Adrenal gland (tissue), 12 donors: ENCODE data around the gene FDXACB1. TPM values are rescaled to one million over a fixed set of nuclear protein-coding genes. Genes with fewer than 3 reads are reported as not detected.
"Not testable (repeated sequence)": the region's sequence is repeated elsewhere in the genome, so short reads cannot be mapped to it uniquely, and the experiment has no call there.

ENCODE experiments used
- DNase-seq, 7 donors: peaks; one replicate each; pipeline ENCODE4 v3.0.0-alpha.2; 2019 to 2020
- H3K27ac ChIP-seq, 5 donors: fragments of 200-600 bp; sonication (generic) in 4 of 5; 1 replicate in 3 of 5; 2 replicates in 2 of 5; pipeline versions ENCODE4 v1.5.1 to v1.8.0; 2016 to 2020; ENCODE audit warnings: mild to moderate bottlenecking in 1 of 5
- H3K27me3 ChIP-seq: fragments of 200-600 bp; 2 replicates; pipeline ENCODE4 v1.8.0; 2021
- H3K36me3 ChIP-seq, 2 donors: fragments of 200-600 bp; replicated peaks in 1 of 2; 1 replicate in 1 of 2; 2 replicates in 1 of 2; pipeline versions ENCODE4 v1.5.1 to v1.8.0; 2018 to 2022
- H3K4me1 ChIP-seq, 2 donors: fragments of 200-600 bp; replicated peaks in 1 of 2; 1 replicate in 1 of 2; 2 replicates in 1 of 2; pipeline versions ENCODE4 v1.5.1 to v1.8.0; 2018 to 2021
- H3K4me3 ChIP-seq, 4 donors: fragments of 200-600 bp; sonication (generic) in 3 of 4; one replicate each; pipeline ENCODE4 v1.5.1; 2016 to 2018
- H3K9me3 ChIP-seq, 3 donors: fragments of 200-600 bp; sonication (generic) in 1 of 3; replicated peaks in 1 of 3; 1 replicate in 2 of 3; 2 replicates in 1 of 3; pipeline versions ENCODE4 v1.5.1 to v1.8.0; 2016 to 2021
- POLR2A ChIP-seq, 2 donors: fragments of 450-650 bp; IDR thresholded peaks; one replicate each; pipeline ENCODE4 v1.6.1; 2017; ENCODE audit warnings: antibody characterized with exemption in 2 of 2, mild to moderate bottlenecking in 2 of 2, moderate library complexity in 1 of 2
- WGBS, 4 donors: extraction: QIAGEN DNeasy Blood & Tissue Kit in 2 of 4; methylation state at CpG; one replicate each; pipeline versions ENCODE4 v1.1.5 to v1.1.7; 2013 to 2017; 5-methylcytosine and 5-hydroxymethylcytosine counted together
- intact Hi-C, 2 donors: fragments of 100-400 bp; cut with DNase I; formaldehyde crosslinking; loops; one replicate each; pipeline versions ENCODE4 v1.14.1 to v1.15.0; 2022 to 2023
- polyA plus RNA-seq, 3 donors: library from polyadenylated mRNA; stranded (reverse); fragments of 200-250 nt in 2 of 3; fragments of 350-450 nt in 1 of 3; fragmentation: Illumina TruSeq in 1 of 3; extraction: RNeasy Lipid Tissue Mini Kit (QIAGEN cat#74804) in 1 of 3; gene quantifications; one replicate each; pipeline ENCODE4 v1.2.3, GENCODE V29; 2013 to 2014
- total RNA-seq, 9 donors: library from RNA; depleted of rRNA in 4 of 9; stranded (reverse); fragments of >200 nt in 4 of 9; fragments of 120-200 nt in 1 of 9; fragmentation: NEBNext Ultra II Directional in 1 of 9; extraction: Animal tissue kit (Norgen Biotek cat#: 25700) in 1 of 9; gene quantifications; one replicate each; pipeline versions ENCODE4 v1.1.0 to v1.2.4, GENCODE V29; 2013 to 2023
- TF ChIP-seq, protein P1 (sequence below), 6 experiments: fragments of 450-650 bp in 4 of 6; fragments of 200-600 bp in 2 of 6; sonication (generic) in 1 of 6; IDR thresholded peaks; 1 replicate in 5 of 6; 2 replicates in 1 of 6; pipeline versions ENCODE4 v1.5.1 to v1.8.0; 2016 to 2021; ENCODE audit warnings: antibody characterized with exemption in 6 of 6, mild to moderate bottlenecking in 2 of 6, moderate library complexity in 1 of 6
- donor health status: healthy with polysubstance abuse.
- donor health status: Bipolar disorder and iron deficiency.
- donor health status: DM: yes; HTN: yes; CAD: no.
- donor health status: DM: no; HTN: no; CAD: no.
- donor health status: DM: no; HTN: no; CAD: no.
- donor health status: DM: yes; HTN: yes; CAD: no.

Gene FDXACB1
- total and polyA plus RNA-seq, 12 donors, result 2.3 to 6.3 (median 3.7) TPM

DNA sequence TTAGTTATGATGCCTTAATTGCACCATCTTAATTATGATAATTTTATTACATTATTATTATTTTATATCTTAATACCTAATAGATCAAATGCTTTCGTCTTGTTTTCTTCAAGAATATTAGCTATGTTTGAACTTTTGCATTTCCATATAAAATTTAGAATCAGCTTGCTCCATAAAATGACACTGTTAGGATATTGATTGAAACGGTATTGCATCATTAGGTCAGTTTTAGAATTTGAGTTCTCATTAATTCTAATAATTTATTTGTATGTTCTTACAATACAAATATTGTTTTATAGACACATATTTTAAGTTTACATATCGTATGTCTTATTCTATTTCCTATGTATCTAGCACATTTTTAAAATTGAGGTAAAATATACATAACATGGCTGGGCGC is 7.1 kb upstream of the FDXACB1 start:
- Histone ChIP-seq H3K4me3 (no peak overlapping the region), H3K36me3 (no peaks in the 10 kb centered on the region), H3K27me3 (no peaks in the 10 kb centered on the region), H3K9me3 (no peaks in the 10 kb centered on the region), H3K4me1 (no peaks in the 10 kb centered on the region), H3K27ac (no peak overlapping the region)
- TF ChIP-seq POLR2A (IDR thresholded peaks at IDR 0.05), result no peak
- TF ChIP-seq, protein P1, sequence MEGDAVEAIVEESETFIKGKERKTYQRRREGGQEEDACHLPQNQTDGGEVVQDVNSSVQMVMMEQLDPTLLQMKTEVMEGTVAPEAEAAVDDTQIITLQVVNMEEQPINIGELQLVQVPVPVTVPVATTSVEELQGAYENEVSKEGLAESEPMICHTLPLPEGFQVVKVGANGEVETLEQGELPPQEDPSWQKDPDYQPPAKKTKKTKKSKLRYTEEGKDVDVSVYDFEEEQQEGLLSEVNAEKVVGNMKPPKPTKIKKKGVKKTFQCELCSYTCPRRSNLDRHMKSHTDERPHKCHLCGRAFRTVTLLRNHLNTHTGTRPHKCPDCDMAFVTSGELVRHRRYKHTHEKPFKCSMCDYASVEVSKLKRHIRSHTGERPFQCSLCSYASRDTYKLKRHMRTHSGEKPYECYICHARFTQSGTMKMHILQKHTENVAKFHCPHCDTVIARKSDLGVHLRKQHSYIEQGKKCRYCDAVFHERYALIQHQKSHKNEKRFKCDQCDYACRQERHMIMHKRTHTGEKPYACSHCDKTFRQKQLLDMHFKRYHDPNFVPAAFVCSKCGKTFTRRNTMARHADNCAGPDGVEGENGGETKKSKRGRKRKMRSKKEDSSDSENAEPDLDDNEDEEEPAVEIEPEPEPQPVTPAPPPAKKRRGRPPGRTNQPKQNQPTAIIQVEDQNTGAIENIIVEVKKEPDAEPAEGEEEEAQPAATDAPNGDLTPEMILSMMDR (IDR thresholded peaks at IDR 0.05), result no peak
- no peak for DNase-seq
- 67 to 88% (median 77%) methylated on average over 4 of the region's 4 CpGs for WGBS, 4 donors
- intact Hi-C loops, result no loop called here

DNA sequence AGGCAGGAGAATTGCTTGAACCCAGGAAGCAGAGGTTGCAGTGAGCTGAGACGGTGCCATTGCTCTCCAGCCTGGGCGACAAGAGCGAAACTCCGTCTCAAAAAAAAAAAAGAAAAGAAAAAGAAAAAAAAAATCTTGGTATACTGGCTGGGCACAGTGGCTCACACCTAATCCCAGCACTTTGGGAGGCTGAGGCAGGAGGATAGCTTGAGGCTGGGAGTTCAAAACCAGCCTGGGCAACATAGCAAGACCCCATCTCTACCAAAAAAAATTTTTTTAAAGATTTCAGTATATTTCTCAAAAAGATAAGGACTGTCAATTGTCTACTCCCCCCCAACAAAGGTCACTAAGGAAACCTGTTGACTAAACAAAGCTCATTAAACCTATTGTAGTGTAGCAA is 6.1 kb upstream of the FDXACB1 start:
- intact Hi-C loops, H3K9me3 ChIP-seq, H3K4me3 ChIP-seq, DNase-seq, H3K4me1 ChIP-seq, H3K27me3 ChIP-seq, H3K36me3 ChIP-seq, H3K27ac ChIP-seq: not testable (repeated sequence)
- 70 to 99% (median 85%) methylated on average over 4 of the region's 4 CpGs for WGBS, 4 donors

DNA sequence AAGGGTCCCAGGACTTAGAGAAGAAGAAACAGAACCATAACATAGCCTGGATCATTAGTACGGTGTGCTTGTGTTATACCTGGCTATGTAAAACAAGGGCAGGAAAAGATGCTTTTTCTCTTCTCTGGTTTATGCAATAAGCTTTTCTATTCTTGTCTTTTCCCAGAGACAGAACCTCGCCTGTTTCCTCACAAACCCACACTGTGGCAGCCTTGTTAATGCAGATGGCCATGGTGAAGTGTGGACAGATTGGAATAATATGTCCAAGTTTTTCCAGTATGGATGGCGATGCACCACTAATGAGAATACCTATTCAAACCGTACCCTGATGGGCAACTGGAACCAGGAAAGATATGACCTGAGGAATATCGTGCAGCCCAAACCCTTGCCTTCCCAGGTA is 3.2 kb upstream of the FDXACB1 start:
- Histone ChIP-seq H3K4me1 (peaks cover 17 to 21% of the 10 kb centered on the region in 2 donors), H3K9me3 (no peaks in the 10 kb centered on the region), H3K27ac (no peak overlapping the region), H3K27me3 (no peaks in the 10 kb centered on the region), H3K36me3 (no peaks in the 10 kb centered on the region), H3K4me3 (no peak overlapping the region)
- no peak for DNase-seq
- 86 to 92% (median 90%) methylated on average over 5 of the region's 5 CpGs for WGBS, 4 donors
- intact Hi-C loops, result no loop called here
- TF ChIP-seq POLR2A (IDR thresholded peaks at IDR 0.05), result no peak
- TF ChIP-seq, protein P1 (IDR thresholded peaks at IDR 0.05), result no peak

DNA sequence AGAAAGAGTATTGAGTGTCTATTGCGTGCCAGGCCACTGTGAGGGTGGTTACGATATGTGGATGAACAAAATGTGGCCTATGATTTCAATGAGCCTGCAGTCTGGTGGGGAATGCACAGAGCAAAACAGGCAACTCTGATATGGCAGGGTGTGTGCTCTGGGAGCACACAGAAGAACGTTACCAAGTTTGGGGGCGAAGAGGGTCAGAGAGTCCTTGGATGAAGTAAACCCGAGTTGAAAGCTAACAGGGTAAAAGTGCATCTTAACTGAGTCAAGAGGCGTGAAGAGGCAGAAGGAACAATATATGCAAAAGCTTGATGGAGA is 634 bp upstream of the FDXACB1 start:
- DNase-seq, result no peak
- Histone ChIP-seq H3K27ac (peak overlapping the region; percentile 78 to 99 (median 93)), H3K9me3 (no peaks in the 10 kb centered on the region), H3K4me1 (peaks cover 17 to 21% of the 10 kb centered on the region in 2 donors), H3K27me3 (no peaks in the 10 kb centered on the region), H3K4me3 (peak overlapping the region in 2 of 4 donors; percentile 31 to 90), H3K36me3 (no peaks in the 10 kb centered on the region)
- intact Hi-C loops, result loop anchor here (5.0 to 10.0 kb wide), 4 partner anchors 45 to 205 kb away; partner anchors contain the start of genes SDHD (in 1 of the 2) and TIMM8B (in 1 of the 2)
- 37 to 51% (median 39%) methylated on average over 6 of the region's 6 CpGs for WGBS, 4 donors
- no peak for TF ChIP-seq POLR2A (IDR thresholded peaks at IDR 0.05)

DNA sequence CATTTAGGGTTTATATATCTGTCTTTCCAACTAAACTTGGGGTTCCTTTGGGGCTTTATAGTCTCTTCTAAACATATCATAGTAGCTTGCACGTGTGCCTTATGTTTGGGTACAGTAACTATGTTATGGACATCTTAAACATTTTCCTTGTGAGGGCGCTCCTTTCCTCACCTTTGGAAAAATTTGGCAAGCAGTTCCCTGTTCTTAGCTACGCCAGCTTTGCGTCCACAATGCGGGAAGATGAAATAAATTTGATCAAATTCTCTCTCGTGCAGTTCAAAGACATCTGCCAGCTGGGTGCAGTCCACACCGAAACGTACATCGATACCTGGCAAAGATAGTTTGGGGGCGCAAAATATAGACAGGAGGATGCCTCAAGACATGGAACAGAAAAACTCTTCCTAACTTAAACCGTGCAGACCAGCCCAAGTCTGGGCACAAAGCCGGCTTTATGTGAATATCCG is 548 bp downstream of the FDXACB1 start:
- H3K4me3 ChIP-seq, result peak overlapping the region in 3 of 4 donors; percentile 31 to 90 (median 53)
- intact Hi-C loops, result loop anchor here (5.0 to 10.0 kb wide), 4 partner anchors 46 to 206 kb away; partner anchors contain the start of genes SDHD (in 1 of the 2) and TIMM8B (in 1 of the 2)

More for the DNA sequence above, 548 bp downstream of the FDXACB1 start:
- 0 to 1% (median 0%) methylated on average over 13 of the region's 13 CpGs for WGBS, 4 donors
- TF ChIP-seq, protein P1 (IDR thresholded peaks at IDR 0.05), result no peak
- TF ChIP-seq POLR2A (IDR thresholded peaks at IDR 0.05), result no peak
- Histone ChIP-seq H3K27ac (peak overlapping the region; percentile 78 to 99 (median 93)), H3K27me3 (no peaks in the 10 kb centered on the region), H3K36me3 (no peaks in the 10 kb centered on the region), H3K9me3 (no peaks in the 10 kb centered on the region), H3K4me1 (peaks cover 17 to 21% of the 10 kb centered on the region in 2 donors)
- no peak for DNase-seq
